ENCODE measurements around the gene PIAS4.
A peak's percentile ranks its signal among the peaks of the same experiment; 100 is the strongest.

Gene PIAS4

GRCh38 chr19:4042731-4043082 is 35.2 kb downstream of the PIAS4 start:
- DNase-seq (ENCODE audit: low spot score) = no peak

- DNase-seq (ENCODE audit: low spot score) = no peak
Observed at GRCh38 chr19:4043401-4043800, 35.9 kb downstream of the PIAS4 start.

GRCh38 chr19:4043966-4044715 is 36.6 kb downstream of the PIAS4 start:
- no peak for DNase-seq (ENCODE audit: low spot score)

GRCh38 chr19:4044990-4045465 is 37.5 kb downstream of the PIAS4 start:
- DNase-seq (ENCODE audit: low spot score) = no peak

- DNase-seq (ENCODE audit: low spot score) = no peak
Observed at GRCh38 chr19:4045597-4046361, 38.2 kb downstream of the PIAS4 start.

- no peak for DNase-seq (ENCODE audit: low spot score)
Observed at GRCh38 chr19:4046362-4046691, 38.8 kb downstream of the PIAS4 start.

- no peak for DNase-seq (ENCODE audit: low spot score)
Observed at GRCh38 chr19:4046946-4047683, 39.6 kb downstream of the PIAS4 start.

- no peak for DNase-seq (ENCODE audit: low spot score)
Observed at GRCh38 chr19:4049432-4049831, 41.9 kb downstream of the PIAS4 start.

- DNase-seq (ENCODE audit: low spot score) = peak; percentile 69
Observed at GRCh38 chr19:4051175-4052101, 43.9 kb downstream of the PIAS4 start.

GRCh38 chr19:4052114-4052992 is 44.8 kb downstream of the PIAS4 start:
- DNase-seq (ENCODE audit: low spot score) = no peak

- DNase-seq (ENCODE audit: low spot score) = no peak
Observed at GRCh38 chr19:4052993-4053422, 45.5 kb downstream of the PIAS4 start.

- DNase-seq (ENCODE audit: low spot score) = no peak
Observed at GRCh38 chr19:4053423-4054324, 46.1 kb downstream of the PIAS4 start.

GRCh38 chr19:4054441-4055208 is 47.1 kb downstream of the PIAS4 start:
- no peak for DNase-seq (ENCODE audit: low spot score)

- no peak for DNase-seq (ENCODE audit: low spot score)
Observed at GRCh38 chr19:4055209-4055552, 47.6 kb downstream of the PIAS4 start.

GRCh38 chr19:4057931-4058692 is 50.6 kb downstream of the PIAS4 start:
- DNase-seq (ENCODE audit: low spot score) = peak; percentile 98

GRCh38 chr19:4058693-4059452 is 51.3 kb downstream of the PIAS4 start:
- DNase-seq (ENCODE audit: low spot score) = no peak

GRCh38 chr19:4059453-4059871 is 51.9 kb downstream of the PIAS4 start:
- no peak for DNase-seq (ENCODE audit: low spot score)

All from hepatic stellate cell (primary cell).